ENCODE results near the gene PFKM. TPM values are rescaled to one million over a fixed set of nuclear protein-coding genes. Genes with fewer than 3 reads are reported as not detected.

The PFKM gene
- total RNA-seq, 1 experiment from 2014 or later = 92.4 TPM

DNA sequence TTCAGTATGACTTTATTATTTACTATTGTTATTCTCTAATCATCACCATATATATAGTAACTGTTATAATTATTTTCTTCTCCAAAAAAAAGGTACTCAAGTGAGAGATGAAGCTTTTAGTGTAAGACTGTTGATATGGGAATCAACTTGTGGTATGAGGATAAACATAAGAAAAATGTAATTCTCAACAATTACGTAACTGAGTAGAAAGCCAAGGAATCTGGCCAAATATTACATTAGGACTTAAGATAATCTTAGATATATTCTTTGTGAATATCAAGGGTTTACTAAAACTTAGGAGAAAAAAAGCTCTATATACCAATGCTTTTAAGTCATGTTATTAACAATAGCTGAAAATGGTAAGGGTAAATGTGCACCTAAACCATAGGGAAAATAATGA is 26.6 kb upstream of the PFKM start:
- no peak overlapping the region for H4K5ac ChIP-seq (ENCODE audit: insufficient read length, low read depth, low read length)
- H3K23me2 ChIP-seq (ENCODE audit: insufficient read length, low read depth, low read length, poor library complexity, severe bottlenecking) = no peaks in the 10 kb centered on the region
- H3T11ph ChIP-seq (ENCODE audit: low read length) = no peak overlapping the region
- Mint-ChIP-seq H3K4me3 (no peak overlapping the region), H3K27ac (no peak overlapping the region), H3K9me3 (no peaks in the 10 kb centered on the region), H3K36me3 (ENCODE audit: insufficient read depth in 1 of 3, low read depth in 3 of 3) (peaks cover 2 to 53% (median 35%) of the 10 kb centered on the region in 3 experiments; a peak in 6 of 7 replicates), H3K4me1 (no peaks in the 10 kb centered on the region), H3K27me3 (ENCODE audit: low read depth) (no peaks in the 10 kb centered on the region)
- H3K9me3 ChIP-seq (ENCODE audit: control insufficient read depth, low read depth, low read length) = no peaks in the 10 kb centered on the region
- no peak overlapping the region for H3K4me2 ChIP-seq (ENCODE audit: insufficient read depth, insufficient read length, low read length)
- WGBS (ENCODE audit: extremely low coverage, insufficient read length, low lambda C conversion rate) = no CpG with 5 or more reads among the region's 1 CpG
- no peaks in the 10 kb centered on the region for H3K27me3 ChIP-seq (ENCODE audit: insufficient read depth, low read length)
- H3K27ac ChIP-seq (ENCODE audit: insufficient read length, low read depth, low read length) = no peak overlapping the region
- H2AK5ac ChIP-seq (ENCODE audit: insufficient read length, low read length) = no peak overlapping the region
- no peak overlapping the region for H4K91ac ChIP-seq (ENCODE audit: insufficient read length, low read depth, low read length)
- no peaks in the 10 kb centered on the region for H3K79me2 ChIP-seq (ENCODE audit: insufficient read depth, low read length)
- H2BK12ac ChIP-seq (ENCODE audit: insufficient read length, low read depth, low read length) = no peak overlapping the region
- no peak overlapping the region for H2BK120ac ChIP-seq (ENCODE audit: low read depth, low read length, poor library complexity, severe bottlenecking)
- no peak overlapping the region for H3K4ac ChIP-seq (ENCODE audit: low read depth, low read length)
- H3K56ac ChIP-seq (ENCODE audit: insufficient read length, low read depth, low read length) = no peak overlapping the region
- H3K14ac ChIP-seq (ENCODE audit: insufficient read depth, low read length) = no peak overlapping the region
- H2BK5ac ChIP-seq (ENCODE audit: insufficient read length, low read length) = no peak overlapping the region
- H4K20me1 ChIP-seq (ENCODE audit: control insufficient read depth, insufficient read depth, insufficient read length) = no peaks in the 10 kb centered on the region
- no peak overlapping the region for H3K18ac ChIP-seq (ENCODE audit: insufficient read length, low read depth, low read length)
- H3K79me1 ChIP-seq (ENCODE audit: insufficient read depth, low read depth, low read length, poor library complexity, severe bottlenecking) = no peaks in the 10 kb centered on the region
- no peak overlapping the region for H3K23ac ChIP-seq (ENCODE audit: insufficient read length, low read depth, low read length)
- no peak overlapping the region for H2BK15ac ChIP-seq (ENCODE audit: low read depth, low read length)
- no peak overlapping the region for H4K8ac ChIP-seq (replicated peaks; ENCODE audit: insufficient read length, low read depth, low read length)
- H3K4me1 ChIP-seq (ENCODE audit: insufficient read depth, low read length) = no peaks in the 10 kb centered on the region
- H2BK20ac ChIP-seq (ENCODE audit: low read depth, low read length, poor library complexity, severe bottlenecking) = no peak overlapping the region
- TF ChIP-seq, protein P1, sequence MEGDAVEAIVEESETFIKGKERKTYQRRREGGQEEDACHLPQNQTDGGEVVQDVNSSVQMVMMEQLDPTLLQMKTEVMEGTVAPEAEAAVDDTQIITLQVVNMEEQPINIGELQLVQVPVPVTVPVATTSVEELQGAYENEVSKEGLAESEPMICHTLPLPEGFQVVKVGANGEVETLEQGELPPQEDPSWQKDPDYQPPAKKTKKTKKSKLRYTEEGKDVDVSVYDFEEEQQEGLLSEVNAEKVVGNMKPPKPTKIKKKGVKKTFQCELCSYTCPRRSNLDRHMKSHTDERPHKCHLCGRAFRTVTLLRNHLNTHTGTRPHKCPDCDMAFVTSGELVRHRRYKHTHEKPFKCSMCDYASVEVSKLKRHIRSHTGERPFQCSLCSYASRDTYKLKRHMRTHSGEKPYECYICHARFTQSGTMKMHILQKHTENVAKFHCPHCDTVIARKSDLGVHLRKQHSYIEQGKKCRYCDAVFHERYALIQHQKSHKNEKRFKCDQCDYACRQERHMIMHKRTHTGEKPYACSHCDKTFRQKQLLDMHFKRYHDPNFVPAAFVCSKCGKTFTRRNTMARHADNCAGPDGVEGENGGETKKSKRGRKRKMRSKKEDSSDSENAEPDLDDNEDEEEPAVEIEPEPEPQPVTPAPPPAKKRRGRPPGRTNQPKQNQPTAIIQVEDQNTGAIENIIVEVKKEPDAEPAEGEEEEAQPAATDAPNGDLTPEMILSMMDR (conservative IDR thresholded peaks at IDR 0.05) = no peak
- H3K9ac ChIP-seq (ENCODE audit: extremely low read depth, insufficient read length, low read length) = no peak overlapping the region
- DNase-seq = no peak
- H2AFZ ChIP-seq (ENCODE audit: low read length) = no peak overlapping the region
